ENCODE data around the gene COL27A1.

COL27A1 gene

DNA sequence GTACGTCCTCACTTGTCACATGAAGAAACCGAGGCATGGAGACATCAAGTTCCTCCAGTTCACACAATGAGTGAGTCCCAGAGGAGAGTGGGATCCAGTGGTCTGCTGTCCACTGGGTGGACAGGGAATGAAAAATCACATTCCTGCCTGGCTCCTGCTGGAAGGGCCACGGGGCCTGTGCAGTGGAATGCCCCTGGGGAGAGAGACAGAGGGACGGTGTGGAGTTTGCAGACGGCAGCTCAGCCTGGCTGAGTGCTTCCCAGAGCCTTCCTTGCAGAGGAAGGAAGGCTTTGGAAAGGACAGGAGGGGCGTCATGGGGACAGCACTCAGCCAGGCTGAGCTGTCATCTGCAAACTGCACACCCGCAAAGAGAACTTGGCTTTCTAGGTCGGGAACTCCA lies 74.7 kb downstream of the COL27A1 start:
- CTCF ChIA-PET = interaction anchor here (0.8 to 1.1 kb wide), 3 partner anchors 9 to 75 kb away, joined by 3 to 6 read pairs (median 4); partner anchors contain the start of gene COL27A1
- TF ChIP-seq, protein P1, sequence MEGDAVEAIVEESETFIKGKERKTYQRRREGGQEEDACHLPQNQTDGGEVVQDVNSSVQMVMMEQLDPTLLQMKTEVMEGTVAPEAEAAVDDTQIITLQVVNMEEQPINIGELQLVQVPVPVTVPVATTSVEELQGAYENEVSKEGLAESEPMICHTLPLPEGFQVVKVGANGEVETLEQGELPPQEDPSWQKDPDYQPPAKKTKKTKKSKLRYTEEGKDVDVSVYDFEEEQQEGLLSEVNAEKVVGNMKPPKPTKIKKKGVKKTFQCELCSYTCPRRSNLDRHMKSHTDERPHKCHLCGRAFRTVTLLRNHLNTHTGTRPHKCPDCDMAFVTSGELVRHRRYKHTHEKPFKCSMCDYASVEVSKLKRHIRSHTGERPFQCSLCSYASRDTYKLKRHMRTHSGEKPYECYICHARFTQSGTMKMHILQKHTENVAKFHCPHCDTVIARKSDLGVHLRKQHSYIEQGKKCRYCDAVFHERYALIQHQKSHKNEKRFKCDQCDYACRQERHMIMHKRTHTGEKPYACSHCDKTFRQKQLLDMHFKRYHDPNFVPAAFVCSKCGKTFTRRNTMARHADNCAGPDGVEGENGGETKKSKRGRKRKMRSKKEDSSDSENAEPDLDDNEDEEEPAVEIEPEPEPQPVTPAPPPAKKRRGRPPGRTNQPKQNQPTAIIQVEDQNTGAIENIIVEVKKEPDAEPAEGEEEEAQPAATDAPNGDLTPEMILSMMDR (IDR thresholded peaks at IDR 0.05; ENCODE audit: insufficient read depth, low read length, missing control alignments) = no peak
- POLR2A ChIA-PET = no interaction called here

DNA sequence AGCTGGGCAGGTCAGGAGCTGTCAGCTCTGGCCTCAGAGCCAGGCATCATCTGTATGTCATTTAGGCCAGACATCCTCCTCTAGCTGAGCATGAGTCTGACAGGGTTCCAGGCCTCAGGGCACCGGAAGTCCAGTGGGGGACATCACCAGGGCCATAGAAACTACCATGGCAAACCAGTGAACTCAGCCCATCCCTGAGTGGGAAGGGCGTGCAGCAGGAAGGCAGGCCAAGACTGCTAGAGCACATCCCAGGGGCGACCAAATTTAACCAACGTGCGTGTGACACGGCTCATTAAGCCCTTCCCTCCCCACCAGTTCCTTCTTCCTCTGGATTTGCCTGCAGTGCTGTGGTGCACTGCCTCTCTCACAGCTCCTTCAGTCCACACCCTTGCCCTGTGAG lies 75.9 kb downstream of the COL27A1 start:
- no peak overlapping the region for H3K4me3 ChIP-seq (ENCODE audit: low read depth, low read length)
- TF ChIP-seq, protein P1 (IDR thresholded peaks at IDR 0.05; ENCODE audit: insufficient read depth, low read length, missing control alignments) = no peak
- CTCF ChIA-PET = interaction anchor here (0.6 to 3.8 kb wide), 6 partner anchors 8 to 124 kb away, joined by 3 to 12 read pairs (median 4); partner anchors contain the start of gene COL27A1
- no peak for DNase-seq (ENCODE audit: low read depth, low spot score)
- POLR2A ChIA-PET = no interaction called here

More for the DNA sequence above, 74.7 kb downstream of the COL27A1 start:
- DNase-seq (ENCODE audit: low read depth, low spot score) = no peak
- H3K4me3 ChIP-seq (ENCODE audit: low read depth, low read length) = no peak overlapping the region

DNA sequence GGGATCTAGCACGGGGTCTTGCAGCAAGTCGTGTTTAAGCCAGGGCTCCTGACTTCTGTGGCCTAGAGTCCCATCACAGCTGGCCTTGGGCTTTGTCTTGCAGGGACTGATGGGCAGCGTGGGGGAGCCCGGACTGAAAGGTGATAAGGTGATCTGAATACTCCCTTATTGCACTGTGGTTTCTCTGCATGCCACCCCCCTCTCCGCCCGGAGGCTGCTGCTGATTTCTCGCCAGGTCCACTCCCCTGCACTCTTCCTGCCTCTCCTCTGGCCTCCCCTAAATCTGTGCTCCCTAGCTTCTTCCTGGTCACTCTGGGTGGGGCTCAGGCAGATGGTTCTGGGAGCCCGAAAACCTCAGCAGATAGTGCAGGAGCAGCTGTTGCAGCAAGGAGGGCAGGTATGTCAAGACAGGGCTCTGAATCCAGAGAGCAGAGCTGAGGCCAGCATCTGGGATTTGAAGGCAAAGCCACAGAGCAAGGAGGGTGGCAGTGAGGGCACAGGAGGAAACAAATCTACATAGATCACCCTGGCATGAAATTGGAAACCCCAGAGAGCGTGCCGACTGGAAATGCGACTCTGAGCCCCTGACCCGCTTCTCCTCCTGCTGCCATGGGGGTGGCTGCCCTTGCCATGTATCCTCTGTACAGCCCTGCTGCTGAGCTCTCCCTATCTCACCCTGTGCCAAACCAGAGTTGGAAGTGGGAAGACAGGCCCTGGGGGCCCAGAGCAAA lies 76.5 kb downstream of the COL27A1 start:
- CTCF ChIA-PET = interaction anchor here (1.0 to 3.8 kb wide), 4 partner anchors 7 to 124 kb away, joined by 3 to 12 read pairs (median 6); no protein-coding TSS in a partner anchor
- no peak for DNase-seq (ENCODE audit: low read depth, low spot score)
- TF ChIP-seq, protein P1 (IDR thresholded peaks at IDR 0.05; ENCODE audit: insufficient read depth, low read length, missing control alignments) = no peak
- POLR2A ChIA-PET = no interaction called here
- H3K4me3 ChIP-seq (ENCODE audit: low read depth, low read length) = no peak overlapping the region

DNA sequence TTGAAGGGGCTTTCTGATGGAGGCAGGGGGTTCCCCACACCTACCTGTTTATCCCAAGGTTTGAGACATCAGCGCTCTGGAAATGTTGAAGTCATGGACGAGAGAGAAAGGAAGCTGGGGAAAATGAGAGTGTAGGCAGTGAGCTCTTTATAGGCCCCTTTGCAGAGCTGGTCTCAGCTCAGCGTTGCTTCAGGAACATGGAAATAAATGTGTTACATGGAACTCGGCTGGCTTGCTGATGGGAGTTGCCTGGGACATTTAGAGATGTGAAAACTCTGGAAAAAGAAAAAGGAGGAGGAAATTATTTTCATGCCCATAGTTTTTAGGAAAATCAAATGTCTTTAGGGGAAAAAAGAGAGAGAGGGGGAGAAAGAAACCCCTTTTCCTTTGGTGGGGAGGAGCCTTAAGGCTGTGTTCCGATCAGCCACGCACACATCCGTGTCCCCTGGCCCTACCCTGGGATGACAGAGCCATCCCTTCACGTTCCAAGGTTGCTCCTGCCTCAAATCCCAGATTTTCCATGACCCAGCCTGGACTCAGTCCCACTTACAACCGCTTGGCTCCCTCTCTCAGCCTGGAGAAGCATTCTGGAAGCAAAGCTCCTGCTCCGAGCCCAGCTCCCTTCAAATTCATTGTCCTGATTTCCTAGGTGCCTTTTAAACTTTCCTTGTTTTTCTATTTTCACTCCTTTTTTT lies 78.3 kb downstream of the COL27A1 start:
- POLR2A ChIA-PET = no interaction called here

DNA sequence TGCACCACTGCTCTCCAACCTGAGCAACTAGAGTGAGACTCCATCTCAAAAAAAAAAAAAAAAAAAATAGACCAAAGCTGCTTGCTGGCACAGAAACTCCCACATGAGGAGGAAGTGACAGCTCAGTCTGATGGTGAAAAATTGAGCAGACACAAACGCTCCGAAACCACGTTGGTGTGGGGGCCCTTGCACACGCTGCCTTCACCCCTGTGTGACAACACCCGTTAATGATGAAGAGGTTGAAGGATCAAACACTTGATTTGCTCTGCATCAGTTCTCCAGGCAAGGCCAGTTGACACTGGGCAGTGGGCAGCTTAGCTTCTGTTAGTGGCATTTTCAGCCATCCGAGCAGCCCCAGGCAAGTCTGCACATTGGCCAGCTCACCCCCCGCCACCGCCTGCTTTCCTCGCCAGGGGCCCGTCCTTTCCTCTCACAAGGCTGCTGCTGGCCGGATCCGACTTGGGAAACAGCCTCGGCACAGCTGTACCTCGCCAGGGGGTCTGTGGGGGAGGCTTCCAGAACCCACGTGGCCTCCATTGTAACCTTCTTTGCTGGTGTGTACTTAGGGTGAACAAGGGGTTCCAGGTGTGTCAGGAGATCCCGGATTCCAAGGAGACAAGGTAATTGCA lies 79.8 kb downstream of the COL27A1 start:
- POLR2A ChIA-PET = no interaction called here

More for the DNA sequence above, 78.3 kb downstream of the COL27A1 start:
- DNase-seq (ENCODE audit: low read depth, low spot score) = no peak
- CTCF ChIA-PET = interaction anchor here (0.7 to 3.8 kb wide), 4 partner anchors 15 to 150 kb away, joined by 3 to 13 read pairs (median 10); no protein-coding TSS in a partner anchor
- no peak overlapping the region for H3K4me3 ChIP-seq (ENCODE audit: low read depth, low read length)
- TF ChIP-seq, protein P1 (IDR thresholded peaks at IDR 0.05; ENCODE audit: insufficient read depth, low read length, missing control alignments) = no peak

More for the DNA sequence above, 79.8 kb downstream of the COL27A1 start:
- CTCF ChIA-PET = interaction anchor here (0.8 to 5.7 kb wide), 5 partner anchors 56 to 152 kb away, joined by 3 to 28 read pairs (median 12); no protein-coding TSS in a partner anchor
- TF ChIP-seq, protein P1 (IDR thresholded peaks at IDR 0.05; ENCODE audit: insufficient read depth, low read length, missing control alignments) = no peak
- no peak overlapping the region for H3K4me3 ChIP-seq (ENCODE audit: low read depth, low read length)
- DNase-seq (ENCODE audit: low read depth, low spot score) = no peak
